ENCODE results near the gene NDUFS4. TPM values are rescaled to one million over a fixed set of nuclear protein-coding genes. Genes with fewer than 3 reads are reported as not detected.
"Not testable (repeated sequence)": the region's sequence is repeated elsewhere in the genome, so short reads cannot be mapped to it uniquely, and the experiment has no call there.

NDUFS4 gene
- total and polyA plus RNA-seq, 2 donors (not counting 1 experiment from before 2014, with no cell fraction given), result 147 to 194 TPM

DNA sequence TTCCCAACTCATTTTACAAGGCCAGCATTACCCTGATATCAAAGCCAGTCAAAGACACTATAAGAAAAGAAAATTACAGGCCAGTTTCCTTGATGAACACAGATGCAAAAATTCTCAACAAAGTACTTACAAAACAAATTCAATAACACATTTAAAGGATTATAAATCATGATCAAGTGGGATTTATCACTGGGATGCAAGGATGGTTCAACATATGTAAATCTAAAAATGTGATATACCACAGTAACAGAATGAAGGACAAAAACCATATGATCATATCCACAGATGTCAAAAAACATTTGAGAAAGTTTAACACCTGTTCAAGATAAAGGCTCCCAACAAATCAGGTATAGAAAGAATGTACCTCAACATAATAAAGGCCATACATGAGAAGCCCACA is 130.6 kb downstream of the NDUFS4 start:
- no peaks in the 10 kb centered on the region for H3K79me2 ChIP-seq (ENCODE audit: control insufficient read depth, insufficient read depth, low read length)
- no peaks in the 10 kb centered on the region for H3K36me3 ChIP-seq (ENCODE audit: control insufficient read depth, insufficient read depth, low read length)
- no peak overlapping the region for H3K4me2 ChIP-seq (ENCODE audit: extremely low read depth, insufficient read depth, low read length)
- H3K27me3 ChIP-seq (ENCODE audit: control insufficient read depth, insufficient read depth, low read length), result no peaks in the 10 kb centered on the region
- TF ChIP-seq, protein P1, sequence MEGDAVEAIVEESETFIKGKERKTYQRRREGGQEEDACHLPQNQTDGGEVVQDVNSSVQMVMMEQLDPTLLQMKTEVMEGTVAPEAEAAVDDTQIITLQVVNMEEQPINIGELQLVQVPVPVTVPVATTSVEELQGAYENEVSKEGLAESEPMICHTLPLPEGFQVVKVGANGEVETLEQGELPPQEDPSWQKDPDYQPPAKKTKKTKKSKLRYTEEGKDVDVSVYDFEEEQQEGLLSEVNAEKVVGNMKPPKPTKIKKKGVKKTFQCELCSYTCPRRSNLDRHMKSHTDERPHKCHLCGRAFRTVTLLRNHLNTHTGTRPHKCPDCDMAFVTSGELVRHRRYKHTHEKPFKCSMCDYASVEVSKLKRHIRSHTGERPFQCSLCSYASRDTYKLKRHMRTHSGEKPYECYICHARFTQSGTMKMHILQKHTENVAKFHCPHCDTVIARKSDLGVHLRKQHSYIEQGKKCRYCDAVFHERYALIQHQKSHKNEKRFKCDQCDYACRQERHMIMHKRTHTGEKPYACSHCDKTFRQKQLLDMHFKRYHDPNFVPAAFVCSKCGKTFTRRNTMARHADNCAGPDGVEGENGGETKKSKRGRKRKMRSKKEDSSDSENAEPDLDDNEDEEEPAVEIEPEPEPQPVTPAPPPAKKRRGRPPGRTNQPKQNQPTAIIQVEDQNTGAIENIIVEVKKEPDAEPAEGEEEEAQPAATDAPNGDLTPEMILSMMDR (conservative IDR thresholded peaks at IDR 0.05 in 1 of 2, IDR thresholded peaks at IDR 0.05 in 1 of 2; ENCODE audit: low read depth in 1 of 2, low read length in 2 of 2), result no peak
- TF ChIP-seq EZH2 (IDR thresholded peaks at IDR 0.05; ENCODE audit: low read length, missing control alignments), result no peak
- H3K9me3 ChIP-seq (ENCODE audit: control insufficient read depth, insufficient read depth, low read depth, low read length), result no peaks in the 10 kb centered on the region
- no peaks in the 10 kb centered on the region for H3K4me1 ChIP-seq (ENCODE audit: control insufficient read depth, extremely low read depth, insufficient read depth, low read length)
- H3K4me3 ChIP-seq (replicated peaks in 1 of 4; ENCODE audit: control extremely low read depth in 1 of 4, insufficient read depth in 1 of 4, low read depth in 3 of 4, low read length in 4 of 4), result no peak overlapping the region
- H4K20me1 ChIP-seq (ENCODE audit: control insufficient read depth, extremely low read depth, insufficient read depth, low read length), result no peaks in the 10 kb centered on the region
- no peak overlapping the region for H3K9ac ChIP-seq (ENCODE audit: insufficient read depth, low read length)
- H3K27ac ChIP-seq (ENCODE audit: insufficient read depth, low read length), result no peak overlapping the region
- H2AFZ ChIP-seq (ENCODE audit: low read length), result no peak overlapping the region
- no peak for DNase-seq (ENCODE audit: low read depth in 2 of 2)

DNA sequence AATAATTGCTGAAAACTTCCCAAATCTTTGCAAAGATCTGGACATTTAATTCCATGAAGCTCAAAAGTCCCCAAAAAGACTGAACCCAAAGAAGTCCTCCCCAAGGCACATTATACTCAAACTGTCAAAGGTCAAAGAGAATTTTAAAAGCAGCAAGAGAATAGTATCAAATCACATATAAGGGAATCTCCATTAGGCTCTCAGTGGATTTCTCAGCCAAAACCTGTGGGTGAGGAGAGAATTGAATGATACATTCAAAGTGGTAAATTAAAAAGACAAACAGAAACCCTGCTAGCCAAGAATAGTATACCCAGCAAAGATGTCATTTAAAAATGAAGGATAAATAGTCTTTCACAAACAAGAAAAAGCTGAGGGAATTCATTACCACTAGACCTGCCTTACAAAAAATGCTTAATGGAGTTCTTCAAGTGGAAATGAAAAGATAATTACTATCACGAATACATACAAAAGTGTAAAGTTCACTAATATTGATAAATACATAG is 134.1 kb downstream of the NDUFS4 start:
- no peak overlapping the region for H3K27ac ChIP-seq (ENCODE audit: insufficient read depth, low read length)
- H3K9me3 ChIP-seq (ENCODE audit: control insufficient read depth, insufficient read depth, low read depth, low read length), result no peaks in the 10 kb centered on the region
- TF ChIP-seq EZH2 (IDR thresholded peaks at IDR 0.05; ENCODE audit: low read length, missing control alignments), result no peak
- TF ChIP-seq, protein P1 (conservative IDR thresholded peaks at IDR 0.05 in 1 of 2, IDR thresholded peaks at IDR 0.05 in 1 of 2; ENCODE audit: low read depth in 1 of 2, low read length in 2 of 2), result no peak
- no peaks in the 10 kb centered on the region for H4K20me1 ChIP-seq (ENCODE audit: control insufficient read depth, extremely low read depth, insufficient read depth, low read length)
- H3K4me3 ChIP-seq (replicated peaks in 1 of 4; ENCODE audit: control extremely low read depth in 1 of 4, insufficient read depth in 1 of 4, low read depth in 3 of 4, low read length in 4 of 4), result no peak overlapping the region
- H3K79me2 ChIP-seq (ENCODE audit: control insufficient read depth, insufficient read depth, low read length), result no peaks in the 10 kb centered on the region
- no peak overlapping the region for H2AFZ ChIP-seq (ENCODE audit: low read length)
- H3K36me3 ChIP-seq (ENCODE audit: control insufficient read depth, insufficient read depth, low read length), result no peaks in the 10 kb centered on the region
- no peak overlapping the region for H3K9ac ChIP-seq (ENCODE audit: insufficient read depth, low read length)
- no peak for DNase-seq (ENCODE audit: low read depth in 2 of 2)
- H3K4me2 ChIP-seq (ENCODE audit: extremely low read depth, insufficient read depth, low read length), result no peak overlapping the region
- no peaks in the 10 kb centered on the region for H3K27me3 ChIP-seq (ENCODE audit: control insufficient read depth, insufficient read depth, low read length)
- H3K4me1 ChIP-seq (ENCODE audit: control insufficient read depth, extremely low read depth, insufficient read depth, low read length), result no peaks in the 10 kb centered on the region

DNA sequence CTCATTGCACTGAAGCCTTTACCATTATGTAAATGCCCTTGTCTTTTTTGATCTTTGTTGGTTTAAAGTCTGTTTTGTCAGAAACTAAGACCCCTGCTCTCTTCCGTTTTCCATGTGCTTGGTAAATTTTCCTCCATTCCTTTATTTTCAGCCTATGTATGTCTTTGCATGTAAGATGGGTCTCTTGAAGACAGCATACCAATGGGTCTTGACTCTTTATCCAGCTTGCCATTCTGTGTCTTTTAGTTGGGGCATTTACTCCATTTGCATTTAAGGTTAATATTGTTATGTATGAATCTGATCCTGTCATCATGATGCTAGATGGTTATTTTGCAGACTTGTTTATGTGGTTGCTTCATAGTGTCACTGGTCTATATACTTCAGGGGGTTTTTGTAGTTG is 150.0 kb downstream of the NDUFS4 start:
- not testable (repeated sequence) for DNase-seq (ENCODE audit: low read depth in 2 of 2); H3K4me3 ChIP-seq (replicated peaks in 1 of 4; ENCODE audit: control extremely low read depth in 1 of 4, insufficient read depth in 1 of 4, low read depth in 3 of 4, low read length in 4 of 4); H3K79me2 ChIP-seq (ENCODE audit: control insufficient read depth, insufficient read depth, low read length); H3K4me2 ChIP-seq (ENCODE audit: extremely low read depth, insufficient read depth, low read length); H4K20me1 ChIP-seq (ENCODE audit: control insufficient read depth, extremely low read depth, insufficient read depth, low read length); H3K36me3 ChIP-seq (ENCODE audit: control insufficient read depth, insufficient read depth, low read length); H3K27me3 ChIP-seq (ENCODE audit: control insufficient read depth, insufficient read depth, low read length); H3K27ac ChIP-seq (ENCODE audit: insufficient read depth, low read length); H3K9me3 ChIP-seq (ENCODE audit: control insufficient read depth, insufficient read depth, low read depth, low read length); H3K4me1 ChIP-seq (ENCODE audit: control insufficient read depth, extremely low read depth, insufficient read depth, low read length); H3K9ac ChIP-seq (ENCODE audit: insufficient read depth, low read length); H2AFZ ChIP-seq (ENCODE audit: low read length)

Measured in fibroblast of lung (primary cell).